Fibroblast of pulmonary artery (primary cell): ENCODE measurements around the gene DNAH14.
"Not testable (repeated sequence)": the region's sequence is repeated elsewhere in the genome, so short reads cannot be mapped to it uniquely, and the experiment has no call there.

Experiments
- DNase-seq: peaks from one replicate; pipeline ENCODE4 v3.0.0-alpha.2; 2010; ENCODE audit warnings: low read depth
- H3K4me3 ChIP-seq: replicated peaks from 2 replicates; pipeline ENCODE4 v1.5.1; 2011; ENCODE audit warnings: low read depth, mild to moderate bottlenecking, control low read depth, low read length, moderate library complexity
- TF ChIP-seq, protein P1 (sequence below): IDR thresholded peaks from 2 replicates; pipeline ENCODE4 v1.5.1; 2011; ENCODE audit warnings: mild to moderate bottlenecking, control low read depth, low read length, inconsistent platforms; ENCODE audit errors: missing control alignments

DNAH14 gene

DNA sequence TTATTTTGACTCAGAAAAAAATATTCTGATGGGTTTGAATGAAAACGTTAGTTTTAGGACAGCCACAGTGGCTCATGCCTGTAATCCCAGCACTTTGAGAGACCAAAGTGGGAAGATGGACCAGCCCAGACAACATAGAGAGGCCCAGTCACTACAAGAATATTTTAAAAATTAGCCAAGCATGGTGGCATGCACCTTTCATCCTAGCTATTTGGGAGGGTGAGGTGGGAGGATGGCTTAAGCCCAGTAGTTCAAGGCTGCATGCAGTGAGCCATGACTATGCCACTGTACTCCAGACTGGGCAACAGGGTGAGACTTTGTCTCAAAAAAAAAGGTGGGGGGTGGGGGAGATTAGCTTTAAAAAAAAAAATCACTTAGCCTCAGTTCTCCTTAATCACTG, 370.9 kb downstream of the DNAH14 start:
- no peak overlapping the region for H3K4me3 ChIP-seq
- no peak for DNase-seq
- TF ChIP-seq, protein P1, sequence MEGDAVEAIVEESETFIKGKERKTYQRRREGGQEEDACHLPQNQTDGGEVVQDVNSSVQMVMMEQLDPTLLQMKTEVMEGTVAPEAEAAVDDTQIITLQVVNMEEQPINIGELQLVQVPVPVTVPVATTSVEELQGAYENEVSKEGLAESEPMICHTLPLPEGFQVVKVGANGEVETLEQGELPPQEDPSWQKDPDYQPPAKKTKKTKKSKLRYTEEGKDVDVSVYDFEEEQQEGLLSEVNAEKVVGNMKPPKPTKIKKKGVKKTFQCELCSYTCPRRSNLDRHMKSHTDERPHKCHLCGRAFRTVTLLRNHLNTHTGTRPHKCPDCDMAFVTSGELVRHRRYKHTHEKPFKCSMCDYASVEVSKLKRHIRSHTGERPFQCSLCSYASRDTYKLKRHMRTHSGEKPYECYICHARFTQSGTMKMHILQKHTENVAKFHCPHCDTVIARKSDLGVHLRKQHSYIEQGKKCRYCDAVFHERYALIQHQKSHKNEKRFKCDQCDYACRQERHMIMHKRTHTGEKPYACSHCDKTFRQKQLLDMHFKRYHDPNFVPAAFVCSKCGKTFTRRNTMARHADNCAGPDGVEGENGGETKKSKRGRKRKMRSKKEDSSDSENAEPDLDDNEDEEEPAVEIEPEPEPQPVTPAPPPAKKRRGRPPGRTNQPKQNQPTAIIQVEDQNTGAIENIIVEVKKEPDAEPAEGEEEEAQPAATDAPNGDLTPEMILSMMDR: no peak

DNA sequence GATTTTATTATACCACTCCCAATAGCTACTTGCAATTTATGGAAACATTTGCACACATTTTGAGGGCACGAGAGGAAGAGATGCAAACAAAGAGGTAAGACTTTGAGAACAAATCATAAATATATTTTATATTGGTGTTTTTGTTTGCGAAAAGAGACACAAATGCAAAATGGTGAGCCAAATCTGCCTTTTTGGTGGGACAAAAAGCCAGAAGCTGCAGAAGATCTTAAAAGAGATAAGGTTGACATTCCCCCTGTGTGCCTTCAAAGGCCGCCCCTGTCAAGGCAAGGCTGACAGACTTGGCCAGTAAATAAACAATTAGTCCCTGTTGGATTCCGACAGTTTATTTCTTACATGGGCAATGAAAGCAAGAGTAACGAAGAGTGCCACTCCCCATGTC, 375.5 kb downstream of the DNAH14 start:
- TF ChIP-seq, protein P1: no peak
- no peak for DNase-seq
- H3K4me3 ChIP-seq: no peak overlapping the region

DNA sequence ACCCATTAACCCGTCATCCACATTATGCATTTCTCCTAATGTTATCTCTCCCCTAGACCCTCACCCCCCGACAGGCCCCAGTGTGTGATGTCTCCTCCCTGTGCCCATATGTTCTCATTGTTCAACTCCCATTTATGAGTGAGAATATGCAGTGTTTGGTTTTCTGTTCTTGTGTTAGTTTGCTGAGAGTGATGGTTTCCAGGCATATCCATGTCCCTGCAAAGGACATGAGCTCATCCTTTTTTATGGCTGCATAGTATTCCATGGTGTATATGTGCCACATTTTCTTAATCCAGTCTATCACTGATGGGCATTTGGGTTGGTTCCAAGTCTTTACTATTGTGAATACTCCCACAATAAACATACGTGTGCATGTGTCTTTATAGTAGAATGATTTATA, 381.1 kb downstream of the DNAH14 start:
- DNase-seq, H3K4me3 ChIP-seq: not testable (repeated sequence)

DNA sequence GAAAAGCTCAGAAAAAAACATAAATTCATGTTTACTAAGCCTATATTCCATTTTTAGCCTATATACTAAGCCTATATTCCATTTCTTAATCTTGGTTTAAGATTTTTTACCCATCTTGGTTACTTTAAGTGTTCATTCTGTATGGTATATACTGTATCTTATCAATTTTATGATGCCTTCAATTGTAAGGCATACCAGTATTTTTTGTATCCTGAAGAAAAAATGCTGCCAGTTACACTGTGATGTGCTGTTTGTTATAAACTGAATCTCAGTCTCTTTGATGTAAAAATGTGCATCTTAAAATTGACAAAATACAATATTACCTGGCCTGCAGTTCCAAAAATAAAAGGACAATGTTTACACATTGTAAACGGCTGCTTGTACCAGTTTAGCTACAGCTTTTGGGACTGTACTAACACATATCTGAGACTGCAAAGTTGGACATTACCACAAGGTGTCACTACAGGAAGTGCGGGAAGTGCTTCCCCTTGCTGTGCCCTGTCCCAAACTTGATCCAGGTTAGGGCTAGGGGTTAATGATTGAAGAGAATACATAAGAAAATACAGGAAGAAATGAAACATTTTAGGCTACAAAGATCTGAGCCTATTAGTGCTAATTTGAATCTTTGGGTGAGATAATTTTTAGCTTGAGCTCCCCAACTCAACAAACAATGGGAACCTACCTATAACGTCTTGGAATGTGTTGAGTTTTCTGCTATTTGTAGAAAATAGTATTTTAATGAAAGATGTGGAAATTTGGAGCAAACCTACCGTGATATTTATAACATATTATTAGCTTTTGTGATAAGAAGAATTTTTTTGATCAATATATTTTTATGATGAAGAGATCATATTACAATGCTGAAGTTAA, 389.5 kb downstream of the DNAH14 start:
- DNase-seq: peak; percentile 70
- H3K4me3 ChIP-seq: no peak overlapping the region
- TF ChIP-seq, protein P1: peak; percentile 92

DNA sequence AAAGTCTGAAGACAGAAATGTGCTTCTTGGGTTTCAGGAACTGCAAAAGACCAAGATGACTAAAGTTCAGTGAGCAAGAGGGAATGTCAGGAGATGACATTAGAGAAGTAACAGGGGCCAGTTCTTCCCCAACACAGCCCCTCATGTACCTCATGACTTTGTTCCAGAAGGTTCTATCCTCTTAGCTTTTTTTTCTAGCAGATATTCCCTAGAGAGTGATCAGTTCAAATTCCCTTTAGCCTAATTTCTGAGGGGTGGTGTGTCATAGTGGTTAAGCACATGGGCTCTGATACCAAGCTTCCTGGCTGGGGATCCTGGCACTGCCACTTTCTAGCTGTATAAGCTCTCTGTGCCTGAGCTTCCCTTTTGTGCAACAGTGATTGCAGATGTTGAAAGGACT, 390.4 kb downstream of the DNAH14 start:
- TF ChIP-seq, protein P1: no peak
- no peak overlapping the region for H3K4me3 ChIP-seq
- no peak for DNase-seq

DNA sequence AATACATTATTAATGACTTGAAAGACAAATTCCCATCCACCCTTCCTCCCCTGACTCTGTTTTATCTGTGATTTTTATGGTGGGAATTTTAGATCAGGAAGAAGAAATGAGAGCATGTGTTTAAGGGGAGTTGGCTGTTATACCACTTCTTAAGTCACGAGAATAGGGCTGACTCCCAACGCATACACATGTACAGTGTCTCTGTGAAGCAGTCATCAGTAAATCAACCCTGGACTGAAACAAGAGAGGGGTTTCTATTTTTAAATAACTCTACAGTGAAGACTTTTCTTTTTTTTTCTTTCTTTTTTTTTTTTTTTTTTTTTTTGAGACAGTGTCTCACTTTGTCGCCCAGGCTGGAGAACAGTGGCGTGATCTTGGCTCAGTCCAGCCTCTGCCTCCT, 392.3 kb downstream of the DNAH14 start:
- TF ChIP-seq, protein P1: no peak
- no peak for DNase-seq
- H3K4me3 ChIP-seq: no peak overlapping the region

DNA sequence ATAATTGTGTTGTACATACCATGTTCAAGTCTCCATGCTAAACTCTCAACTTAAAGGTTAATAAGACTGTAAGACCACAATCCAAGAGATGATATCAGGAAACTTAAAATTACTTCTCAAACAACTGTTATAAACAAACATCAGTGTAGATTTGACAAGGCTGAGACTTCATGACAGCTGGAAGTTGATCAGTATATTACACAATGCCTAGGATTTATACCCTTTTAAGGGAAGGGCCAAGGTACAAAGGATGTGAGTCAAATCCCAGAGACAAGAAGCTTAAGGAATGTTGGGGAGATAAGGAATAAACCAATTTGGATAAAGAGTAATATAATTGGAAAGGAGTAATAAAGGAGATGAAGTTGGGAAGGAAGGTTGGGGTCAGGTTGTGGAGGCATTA, 399.6 kb downstream of the DNAH14 start:
- TF ChIP-seq, protein P1: no peak
- peak; percentile 77 for DNase-seq
- H3K4me3 ChIP-seq: no peak overlapping the region

DNA sequence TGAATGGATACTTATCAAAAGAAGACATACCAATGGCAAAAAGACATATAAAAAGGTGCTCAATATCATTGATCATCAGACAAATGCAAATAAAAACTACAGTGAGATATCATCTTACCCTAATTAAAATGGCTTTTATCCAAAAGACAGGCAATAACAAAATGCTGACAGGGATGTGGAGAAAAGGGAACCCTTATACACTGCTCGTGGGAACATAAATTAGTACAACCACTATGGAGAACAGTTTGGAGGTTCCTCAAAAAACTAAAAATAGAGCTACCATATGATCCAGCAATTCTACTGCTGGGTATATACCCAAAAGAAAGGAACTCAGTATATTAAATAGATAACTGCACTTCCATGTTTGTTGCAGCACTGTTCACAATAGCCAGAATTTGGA, 400.5 kb downstream of the DNAH14 start:
- DNase-seq, H3K4me3 ChIP-seq: not testable (repeated sequence)
